Measurements from ENCODE around the gene FAM13B. TPM values are rescaled to one million over a fixed set of nuclear protein-coding genes. Genes with fewer than 3 reads are reported as not detected.

The FAM13B gene
- total RNA-seq, 4 donors from 2014 or later: 18.7 to 46.7 (median 23.0) TPM

DNA sequence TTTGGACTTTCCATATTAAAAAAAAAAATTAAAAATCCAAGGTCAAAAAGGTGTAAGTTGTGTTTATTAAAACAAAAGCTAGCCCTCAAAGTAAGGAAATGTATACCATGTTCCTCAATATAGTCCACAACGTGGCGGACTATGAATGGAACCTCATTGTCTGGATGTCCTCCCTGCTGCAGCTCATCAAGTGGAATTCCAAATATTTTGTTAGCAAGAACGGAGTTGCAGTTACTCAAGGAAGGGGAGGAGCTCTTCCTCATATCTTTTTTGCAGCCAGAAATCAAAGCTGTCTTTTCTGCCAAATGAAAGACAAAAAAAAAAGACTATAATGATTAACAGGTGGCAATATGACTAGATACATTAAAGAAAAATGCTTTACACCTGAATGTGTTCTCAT is 14.0 kb downstream of the FAM13B start:
- Histone ChIP-seq H3K27ac (no peak overlapping the region), H3K36me3 (peaks cover 0 to 43% (median 10%) of the 10 kb centered on the region in 4 donors), H3K4me1 (peaks cover 0 to 11% (median 4%) of the 10 kb centered on the region in 4 donors), H3K4me3 (no peak overlapping the region), H3K27me3 (no peaks in the 10 kb centered on the region), H3K9me3 (no peaks in the 10 kb centered on the region)
- intact Hi-C loops (cut with DNase I; ENCODE audit: low total_unique reads): no loop called here
- in situ Hi-C loops (cut with MboI; ENCODE audit: low pct_ligation_motif_present in 1 of 4, low pct_unique_long_range_greater_than_20kb in 1 of 4, low sequenced_read_pairs in 3 of 4): no loop called here
- TF ChIP-seq POLR2A (IDR thresholded peaks at IDR 0.05): no peak
- TF ChIP-seq EP300 (IDR thresholded peaks at IDR 0.05; ENCODE audit: low read depth): no peak
- no peak for TF ChIP-seq POLR2AphosphoS5 (IDR thresholded peaks at IDR 0.05)
- TF ChIP-seq, protein P1, sequence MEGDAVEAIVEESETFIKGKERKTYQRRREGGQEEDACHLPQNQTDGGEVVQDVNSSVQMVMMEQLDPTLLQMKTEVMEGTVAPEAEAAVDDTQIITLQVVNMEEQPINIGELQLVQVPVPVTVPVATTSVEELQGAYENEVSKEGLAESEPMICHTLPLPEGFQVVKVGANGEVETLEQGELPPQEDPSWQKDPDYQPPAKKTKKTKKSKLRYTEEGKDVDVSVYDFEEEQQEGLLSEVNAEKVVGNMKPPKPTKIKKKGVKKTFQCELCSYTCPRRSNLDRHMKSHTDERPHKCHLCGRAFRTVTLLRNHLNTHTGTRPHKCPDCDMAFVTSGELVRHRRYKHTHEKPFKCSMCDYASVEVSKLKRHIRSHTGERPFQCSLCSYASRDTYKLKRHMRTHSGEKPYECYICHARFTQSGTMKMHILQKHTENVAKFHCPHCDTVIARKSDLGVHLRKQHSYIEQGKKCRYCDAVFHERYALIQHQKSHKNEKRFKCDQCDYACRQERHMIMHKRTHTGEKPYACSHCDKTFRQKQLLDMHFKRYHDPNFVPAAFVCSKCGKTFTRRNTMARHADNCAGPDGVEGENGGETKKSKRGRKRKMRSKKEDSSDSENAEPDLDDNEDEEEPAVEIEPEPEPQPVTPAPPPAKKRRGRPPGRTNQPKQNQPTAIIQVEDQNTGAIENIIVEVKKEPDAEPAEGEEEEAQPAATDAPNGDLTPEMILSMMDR (IDR thresholded peaks at IDR 0.05): no peak
- no peak for DNase-seq
- WGBS, 2 donors (ENCODE audit: low coverage in 1 of 2): 67 to 84% methylated on average over 3 of the region's 3 CpGs

DNA sequence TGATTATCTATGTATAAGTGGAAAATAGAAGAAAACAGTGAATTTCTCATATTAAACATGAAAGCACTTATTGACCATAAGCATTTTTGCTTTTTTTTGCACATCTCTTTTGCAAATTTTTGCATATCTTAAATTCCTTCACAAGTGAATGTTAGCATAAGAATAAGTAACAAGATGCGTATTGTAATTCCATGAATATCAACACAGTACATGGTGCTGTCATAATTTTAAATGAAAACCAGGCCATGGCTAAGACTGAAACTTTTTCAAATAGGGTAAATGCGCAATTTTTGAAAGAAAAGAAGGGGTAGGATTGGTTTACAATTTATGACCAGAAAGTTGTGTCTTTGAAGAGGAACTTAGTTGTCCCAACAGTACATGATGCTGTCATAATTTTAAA is 17.0 kb downstream of the FAM13B start:
- no peak for TF ChIP-seq EP300 (IDR thresholded peaks at IDR 0.05; ENCODE audit: low read depth)
- TF ChIP-seq, protein P1 (IDR thresholded peaks at IDR 0.05): no peak
- TF ChIP-seq POLR2AphosphoS5 (IDR thresholded peaks at IDR 0.05): no peak
- no peak for TF ChIP-seq POLR2A (IDR thresholded peaks at IDR 0.05)
- no peak overlapping the region for H3K27ac ChIP-seq
- peaks cover 0 to 43% (median 10%) of the 10 kb centered on the region in 4 donors for H3K36me3 ChIP-seq
- no peaks in the 10 kb centered on the region for H3K9me3 ChIP-seq
- H3K4me3 ChIP-seq: no peak overlapping the region
- DNase-seq: no peak
- in situ Hi-C loops (cut with MboI; ENCODE audit: low pct_ligation_motif_present in 1 of 4, low pct_unique_long_range_greater_than_20kb in 1 of 4, low sequenced_read_pairs in 3 of 4): no loop called here
- intact Hi-C loops (cut with DNase I; ENCODE audit: low total_unique reads): no loop called here
- no peaks in the 10 kb centered on the region for H3K4me1 ChIP-seq
- H3K27me3 ChIP-seq: no peaks in the 10 kb centered on the region
- 90 to 98% methylated on average over 2 of the region's 2 CpGs for WGBS, 2 donors (ENCODE audit: low coverage in 1 of 2)

DNA sequence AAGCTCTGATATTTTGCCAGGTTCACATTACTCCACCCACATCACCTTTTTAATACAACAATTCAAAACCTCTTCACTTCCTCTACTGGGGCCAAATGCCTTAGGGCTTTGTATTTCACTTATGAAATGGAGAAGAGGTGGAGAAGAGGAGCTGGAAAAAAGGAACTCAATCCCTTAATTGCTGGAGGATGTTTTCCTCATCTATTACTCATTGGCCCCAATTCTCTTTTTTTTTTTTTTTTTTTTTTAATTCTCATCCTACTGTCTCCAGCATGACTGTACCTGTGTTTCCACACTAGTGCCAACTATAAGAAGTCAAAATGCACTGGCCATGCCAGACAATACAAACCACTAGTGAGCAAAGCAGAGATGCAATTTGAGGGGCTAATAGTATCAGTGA is 20.9 kb downstream of the FAM13B start:
- H3K27ac ChIP-seq: no peak overlapping the region
- in situ Hi-C loops (cut with MboI; ENCODE audit: low pct_ligation_motif_present in 1 of 4, low pct_unique_long_range_greater_than_20kb in 1 of 4, low sequenced_read_pairs in 3 of 4) (no loop called here), intact Hi-C loops (cut with DNase I; ENCODE audit: low total_unique reads) (no loop called here)
- TF ChIP-seq EP300 (IDR thresholded peaks at IDR 0.05; ENCODE audit: low read depth): no peak
- TF ChIP-seq POLR2AphosphoS5 (IDR thresholded peaks at IDR 0.05): no peak
- TF ChIP-seq, protein P1 (IDR thresholded peaks at IDR 0.05): no peak
- no peak for TF ChIP-seq POLR2A (IDR thresholded peaks at IDR 0.05)
- DNase-seq: no peak
- no peaks in the 10 kb centered on the region for H3K9me3 ChIP-seq
- H3K27me3 ChIP-seq: no peaks in the 10 kb centered on the region
- H3K36me3 ChIP-seq: peaks cover 0 to 43% (median 5%) of the 10 kb centered on the region in 4 donors
- H3K4me1 ChIP-seq: no peaks in the 10 kb centered on the region
- no peak overlapping the region for H3K4me3 ChIP-seq

DNA sequence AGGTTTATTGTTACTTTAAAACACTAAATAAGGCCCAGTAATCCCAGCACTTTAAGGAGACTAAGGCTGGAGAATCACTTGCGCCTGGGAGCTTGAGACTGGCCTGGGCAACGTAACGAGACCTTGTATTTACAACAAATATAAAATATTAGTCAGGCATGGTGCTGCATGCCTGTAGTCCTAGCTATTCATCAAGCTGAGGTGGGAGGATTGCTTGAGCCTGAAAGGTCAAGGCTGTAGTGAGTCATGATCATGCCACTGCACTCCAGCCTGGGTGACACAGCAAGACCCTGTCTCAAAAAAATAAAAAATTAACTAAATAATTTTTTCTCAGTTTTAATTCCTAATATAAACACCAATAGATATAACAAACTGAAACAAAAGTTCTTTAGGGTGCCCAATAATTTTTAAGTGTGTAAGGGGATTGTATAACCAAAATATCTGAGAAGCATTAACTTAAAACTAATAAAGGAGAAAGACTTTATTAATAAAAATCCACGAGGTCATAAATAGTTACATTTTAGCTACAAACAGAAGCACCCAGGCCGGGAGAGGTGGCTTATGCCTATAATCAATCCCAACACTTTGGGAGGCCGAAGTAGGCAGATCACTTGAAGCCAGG is 32.7 kb downstream of the FAM13B start:
- in situ Hi-C loops (cut with MboI; ENCODE audit: low pct_ligation_motif_present in 1 of 4, low pct_unique_long_range_greater_than_20kb in 1 of 4, low sequenced_read_pairs in 3 of 4): no loop called here
- WGBS, 2 donors (ENCODE audit: low coverage in 1 of 2): 80 to 81% methylated on average over 6 of the region's 6 CpGs
- H3K27me3 ChIP-seq: no peaks in the 10 kb centered on the region
- no peaks in the 10 kb centered on the region for H3K9me3 ChIP-seq
- DNase-seq: no peak
- TF ChIP-seq POLR2A (IDR thresholded peaks at IDR 0.05) (no peak), POLR2AphosphoS5 (IDR thresholded peaks at IDR 0.05) (no peak), EP300 (IDR thresholded peaks at IDR 0.05; ENCODE audit: low read depth) (no peak)
- TF ChIP-seq, protein P1 (IDR thresholded peaks at IDR 0.05): no peak
- H3K4me3 ChIP-seq: no peak overlapping the region
- peak overlapping the region; percentile 0 to 50 (median 18) for H3K27ac ChIP-seq
- H3K4me1 ChIP-seq: peaks cover 0 to 31% (median 8%) of the 10 kb centered on the region in 4 donors
- intact Hi-C loops (cut with DNase I; ENCODE audit: low total_unique reads): no loop called here
- peaks cover 0 to 26% (median under 1%) of the 10 kb centered on the region in 4 donors for H3K36me3 ChIP-seq

All from transverse colon (tissue), 4 donors.